Measurements from ENCODE around the gene CDS2. TPM values are rescaled to one million over a fixed set of nuclear protein-coding genes. Genes with fewer than 3 reads are reported as not detected.

Gene CDS2
- total RNA-seq, 1 experiment from 2014 or later = 37.5 TPM

GRCh38 chr20:5120185-5120476 lies 6.7 kb upstream of the CDS2 start (continued):
- TF ChIP-seq CTCF (IDR thresholded peaks at IDR 0.05 in 2 of 3, conservative IDR thresholded peaks at IDR 0.05 in 1 of 3; ENCODE audit: borderline replicate concordance in 1 of 3, insufficient read depth in 1 of 3, low read depth in 2 of 3, low read length in 2 of 3) (no peak), ELF1 (IDR thresholded peaks at IDR 0.05; ENCODE audit: borderline replicate concordance, low read depth) (no peak), POLR2AphosphoS5 (IDR thresholded peaks at IDR 0.05; ENCODE audit: low read depth, low read length) (peak; percentile 91), SRF (IDR thresholded peaks at IDR 0.05; ENCODE audit: low read depth) (0 out of 2 replicates have a peak, but pooled peaks have one; percentile 47), SP1 (IDR thresholded peaks at IDR 0.05; ENCODE audit: low read depth) (0 out of 2 replicates have a peak, but pooled peaks have one; percentile 1), POLR2A (IDR thresholded peaks at IDR 0.05; ENCODE audit: borderline replicate concordance, extremely low read depth, insufficient read depth, insufficient read length) (no peak), EZH2phosphoT487 (IDR thresholded peaks at IDR 0.05; ENCODE audit: borderline replicate concordance) (no peak), YY1 (IDR thresholded peaks at IDR 0.05; ENCODE audit: extremely low read depth, insufficient replicate concordance, low read depth, low read length) (no peak), FOSL1 (IDR thresholded peaks at IDR 0.05; ENCODE audit: low read depth) (no peak)
- TF ChIP-seq, protein P1, sequence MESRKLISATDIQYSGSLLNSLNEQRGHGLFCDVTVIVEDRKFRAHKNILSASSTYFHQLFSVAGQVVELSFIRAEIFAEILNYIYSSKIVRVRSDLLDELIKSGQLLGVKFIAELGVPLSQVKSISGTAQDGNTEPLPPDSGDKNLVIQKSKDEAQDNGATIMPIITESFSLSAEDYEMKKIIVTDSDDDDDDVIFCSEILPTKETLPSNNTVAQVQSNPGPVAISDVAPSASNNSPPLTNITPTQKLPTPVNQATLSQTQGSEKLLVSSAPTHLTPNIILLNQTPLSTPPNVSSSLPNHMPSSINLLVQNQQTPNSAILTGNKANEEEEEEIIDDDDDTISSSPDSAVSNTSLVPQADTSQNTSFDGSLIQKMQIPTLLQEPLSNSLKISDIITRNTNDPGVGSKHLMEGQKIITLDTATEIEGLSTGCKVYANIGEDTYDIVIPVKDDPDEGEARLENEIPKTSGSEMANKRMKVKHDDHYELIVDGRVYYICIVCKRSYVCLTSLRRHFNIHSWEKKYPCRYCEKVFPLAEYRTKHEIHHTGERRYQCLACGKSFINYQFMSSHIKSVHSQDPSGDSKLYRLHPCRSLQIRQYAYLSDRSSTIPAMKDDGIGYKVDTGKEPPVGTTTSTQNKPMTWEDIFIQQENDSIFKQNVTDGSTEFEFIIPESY (IDR thresholded peaks at IDR 0.05; ENCODE audit: extremely low read depth, insufficient replicate concordance, low read length) = no peak

GRCh38 chr20:5122873-5123260 lies 3.9 kb upstream of the CDS2 start:
- Histone ChIP-seq H3K27ac (ENCODE audit: low read depth, low read length) (no peak overlapping the region), H3K9ac (ENCODE audit: low read length) (no peak overlapping the region), H3K27me3 (ENCODE audit: insufficient read depth, low read length) (no peaks in the 10 kb centered on the region), H3K9me2 (ENCODE audit: insufficient read depth) (no peaks in the 10 kb centered on the region), H4K20me1 (ENCODE audit: insufficient read depth) (peaks cover 12% of the 10 kb centered on the region; the same call in 1 of the 2 replicates), H3K4me1 (ENCODE audit: control insufficient read depth in 1 of 2, insufficient read depth in 2 of 2, low read length in 2 of 2) (peaks cover 10 to 29% of the 10 kb centered on the region in 2 experiments), H3K79me2 (ENCODE audit: insufficient read depth, low read length) (peaks cover 26% of the 10 kb centered on the region), H2AFZ (ENCODE audit: low read depth, low read length, poor library complexity, severe bottlenecking) (no peak overlapping the region), H3K9me3 (ENCODE audit: control insufficient read depth in 1 of 2, insufficient read depth in 1 of 2, low read depth in 1 of 2, low read length in 2 of 2) (no peaks in the 10 kb centered on the region), H3K4me3 (replicated peaks in 1 of 2; ENCODE audit: low read depth in 1 of 2, low read length in 2 of 2) (no peak overlapping the region), H3K36me3 (ENCODE audit: control insufficient read depth in 1 of 2, insufficient read depth in 2 of 2, low read length in 2 of 2) (peaks cover 8 to 11% of the 10 kb centered on the region in 2 experiments), H3K4me2 (ENCODE audit: low read length) (no peak overlapping the region)
- no peak for TF ChIP-seq TCF7L2 (IDR thresholded peaks at IDR 0.05; ENCODE audit: borderline replicate concordance, extremely low read depth, insufficient read depth, insufficient read length)
- RAD21 ChIA-PET (ENCODE audit: low non-redundant PET in 1 of 2, low total read pairs in 2 of 2, uncharacterized antibody in 2 of 2, unreplicated experiment in 2 of 2) = no interaction called here
- DNase-seq (ENCODE audit: low read depth, low spot score) (no peak), ATAC-seq (no peak)
- BruUV-seq (replicated peaks) = no TSS peak
- POLR2A ChIA-PET = no interaction called here
- CTCF ChIA-PET = no interaction called here
- intact Hi-C loops (cut with micrococcal nuclease) = no loop called here
